ENCODE data around the gene SPOUT1.

Gene SPOUT1

DNA sequence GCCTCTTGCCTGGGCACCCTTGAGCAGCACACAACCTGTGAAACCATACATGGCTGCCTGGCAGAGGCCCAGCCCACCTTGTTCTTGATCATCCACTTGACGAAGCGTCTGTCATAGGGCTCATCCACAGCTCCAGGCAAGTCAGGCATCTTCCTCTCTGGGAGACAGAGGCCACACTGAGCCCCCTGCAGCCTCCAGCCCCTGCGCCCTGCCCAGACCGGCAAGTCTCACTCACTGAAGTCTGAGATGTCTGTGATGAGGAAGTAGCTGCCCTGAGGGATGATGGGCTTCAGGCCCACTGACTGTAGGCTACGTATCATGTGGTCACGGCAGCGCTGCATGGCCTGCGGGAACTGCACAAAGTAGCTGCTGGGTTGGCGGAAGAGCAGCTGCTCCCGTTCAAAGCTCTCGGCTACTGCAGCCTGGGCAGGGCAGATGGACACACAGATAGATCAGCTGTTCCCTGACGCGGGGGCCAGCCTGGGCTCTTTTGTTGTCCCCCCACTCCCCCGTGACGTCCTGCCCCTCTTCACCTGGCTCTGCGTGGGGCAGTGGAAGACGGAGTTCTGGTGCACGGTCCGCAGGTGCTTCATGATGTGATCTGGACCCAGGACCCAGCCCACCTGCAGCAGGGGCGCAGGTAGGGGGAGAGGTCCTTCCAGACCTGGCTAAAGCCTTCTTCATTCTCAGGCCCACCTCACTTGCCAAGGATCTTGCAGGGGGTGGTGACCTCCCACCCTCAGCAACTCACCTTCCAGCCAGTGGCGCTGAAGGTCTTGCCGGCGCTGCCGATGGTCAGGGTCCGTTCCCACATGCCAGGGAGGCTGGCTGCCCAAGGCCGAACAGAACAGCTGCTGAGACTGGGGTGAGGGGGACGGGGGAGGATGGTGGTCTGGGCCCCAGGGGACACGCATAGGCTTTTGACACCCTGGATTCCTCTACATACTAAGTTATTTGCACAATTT lies 5.9 kb upstream of the SPOUT1 start:
- no peak for DNase-seq

DNA sequence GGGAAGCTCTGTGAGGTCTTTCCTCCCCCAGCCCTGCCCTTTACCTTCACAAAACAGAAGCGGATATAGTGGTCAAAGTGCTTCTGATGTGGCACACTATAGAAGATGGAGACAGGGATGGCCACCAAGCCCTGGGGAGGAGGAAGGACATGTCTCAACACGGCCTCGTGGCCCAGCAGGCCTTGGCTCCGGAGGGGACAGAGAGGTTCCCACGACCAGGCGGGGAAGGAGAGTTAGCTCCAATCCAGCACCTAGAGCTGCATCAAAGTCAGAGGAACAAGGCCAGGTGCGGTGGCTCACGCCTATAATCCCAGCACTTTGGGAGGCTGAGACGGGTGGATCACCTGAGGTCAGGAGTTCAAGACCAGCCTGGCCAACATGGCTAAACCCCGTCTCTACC lies 4.1 kb upstream of the SPOUT1 start:
- no peak for DNase-seq

DNA sequence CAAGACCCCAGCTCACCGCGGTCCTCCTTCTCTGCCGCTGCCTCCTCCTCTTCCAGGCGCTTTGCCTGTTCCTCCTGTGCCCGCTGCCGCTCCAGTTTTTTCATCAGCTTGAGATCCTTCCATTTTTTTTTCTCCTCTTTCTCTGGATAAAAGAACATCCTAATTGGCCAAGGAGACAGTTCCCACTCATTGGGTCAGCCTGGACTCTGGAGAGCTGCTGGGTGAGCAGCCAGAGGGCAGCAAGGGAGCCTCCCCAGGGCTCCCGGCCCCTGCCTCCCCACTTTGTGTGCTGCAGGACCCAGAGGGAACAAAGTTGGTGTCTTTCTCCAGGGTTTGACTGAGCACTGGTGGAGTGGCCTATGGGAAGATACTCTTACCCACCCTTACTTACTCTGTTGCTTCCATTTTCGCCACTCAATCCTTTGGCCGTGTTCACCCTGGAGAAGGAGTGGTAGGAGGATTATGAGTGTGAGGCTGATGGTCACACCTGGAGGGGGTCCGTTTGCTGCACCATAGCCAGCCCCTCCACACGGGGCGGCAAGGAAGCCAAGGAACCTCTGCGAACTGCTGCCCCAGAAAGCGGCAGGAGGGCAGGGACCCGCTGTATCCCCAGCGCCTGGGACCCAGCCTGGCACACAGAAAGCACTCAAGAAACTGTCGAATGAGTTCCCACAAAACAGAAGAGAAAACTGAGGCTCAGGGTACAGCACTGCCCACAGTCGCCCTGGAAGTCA lies 708 bp downstream of the SPOUT1 start:
- DNase-seq = peak; percentile 19

DNA sequence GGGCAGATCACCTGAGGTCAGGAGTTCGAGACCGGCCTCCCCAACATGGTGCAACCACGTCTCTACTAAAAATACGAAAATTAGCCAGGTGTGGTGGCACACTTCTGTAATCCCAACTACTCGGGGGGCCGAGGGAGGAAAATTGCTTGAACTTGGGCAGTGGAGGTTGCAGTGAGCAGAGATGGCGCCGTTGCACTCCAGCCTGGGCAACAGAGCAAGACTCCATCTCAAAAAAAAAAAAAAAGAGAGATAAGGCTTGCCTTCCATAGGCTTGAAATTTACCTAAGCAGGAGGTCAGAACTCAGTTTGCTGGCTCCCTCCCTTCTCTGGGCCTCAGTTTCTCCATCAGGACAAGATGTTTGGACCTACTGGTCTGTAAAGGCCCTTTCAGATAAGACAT lies 1.3 kb downstream of the SPOUT1 start:
- DNase-seq = no peak

DNA sequence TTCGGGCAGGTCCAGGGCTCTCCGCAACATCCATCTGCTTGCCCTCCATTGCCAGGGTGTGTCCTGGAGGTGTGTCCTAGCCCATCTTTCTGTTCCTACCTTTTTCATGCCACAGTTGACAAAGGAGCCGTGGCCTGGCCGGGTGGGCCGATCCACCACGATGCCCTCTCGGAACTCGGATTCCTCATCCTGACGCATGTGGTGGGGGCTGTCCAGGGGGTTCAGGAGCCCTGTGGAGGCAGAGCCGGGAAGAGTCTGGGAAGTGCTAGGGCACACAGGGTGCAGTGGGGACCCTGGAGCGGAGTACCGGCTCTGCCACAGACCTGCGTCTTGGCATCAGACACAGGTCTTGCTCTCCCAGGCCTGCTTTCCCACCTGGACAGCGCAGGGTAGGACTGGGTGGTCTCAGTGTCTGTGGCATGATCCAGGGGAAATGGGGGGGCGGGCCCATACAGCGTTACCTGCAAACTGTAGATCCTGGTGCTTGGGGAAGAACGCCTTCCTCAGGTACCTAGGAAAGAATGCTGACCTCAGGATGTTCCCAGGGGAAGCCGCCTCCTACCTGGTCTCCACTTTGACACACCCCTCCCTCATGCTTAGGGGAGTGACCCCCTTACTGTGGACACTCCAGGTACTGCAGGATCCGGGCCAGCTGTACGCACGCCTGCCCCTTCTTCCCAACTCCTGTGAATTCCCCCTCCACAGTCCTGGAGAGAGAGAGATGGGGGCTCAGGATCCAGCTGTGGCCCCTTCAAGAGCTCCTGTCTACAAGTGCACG lies 3.5 kb downstream of the SPOUT1 start:
- DNase-seq = no peak

DNA sequence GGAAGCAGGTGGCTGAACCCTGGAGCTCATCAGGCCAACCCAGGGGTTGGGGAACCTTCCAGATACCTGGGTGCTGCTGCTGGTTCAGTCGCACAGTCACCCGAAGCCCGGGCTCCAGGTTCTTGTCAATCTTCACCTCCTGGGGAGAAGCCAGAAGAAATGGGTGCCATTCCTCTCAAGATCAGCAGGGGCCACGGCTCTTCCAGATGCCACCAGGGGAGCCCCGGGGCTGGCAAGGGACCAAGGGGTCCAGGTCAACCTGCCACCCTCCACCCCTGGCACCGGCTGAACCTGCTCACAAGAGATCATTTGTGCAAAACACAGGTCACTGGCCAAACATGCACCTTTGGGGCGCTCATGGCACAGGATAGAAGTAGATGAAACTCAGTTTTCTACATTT lies 4.7 kb downstream of the SPOUT1 start:
- no peak for DNase-seq

DNA sequence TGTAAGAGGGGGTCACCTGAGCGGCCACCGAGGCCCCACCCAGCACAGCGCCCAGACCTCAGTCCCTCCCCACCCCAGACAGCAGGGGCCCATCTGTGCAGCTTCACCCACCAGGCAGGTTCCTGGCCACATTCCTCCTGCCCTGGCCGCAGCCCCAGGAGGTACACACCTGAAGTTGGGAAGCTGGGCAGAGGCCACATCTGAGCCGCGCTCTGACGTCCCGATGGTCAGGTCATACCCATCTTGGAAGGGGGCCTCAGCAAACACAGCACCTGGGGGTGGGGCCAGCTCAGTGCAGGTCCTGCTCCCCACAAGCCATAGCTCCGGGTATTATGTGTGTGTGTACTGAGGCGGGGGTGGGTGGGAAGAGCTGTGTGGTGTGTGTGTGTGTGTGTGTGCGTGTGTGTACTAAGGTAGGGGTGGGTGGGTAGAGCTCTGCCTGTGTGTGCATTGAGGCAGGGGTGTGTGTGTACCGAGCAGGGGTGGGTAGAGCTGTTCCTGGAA lies 5.6 kb downstream of the SPOUT1 start:
- DNase-seq = no peak

DNA sequence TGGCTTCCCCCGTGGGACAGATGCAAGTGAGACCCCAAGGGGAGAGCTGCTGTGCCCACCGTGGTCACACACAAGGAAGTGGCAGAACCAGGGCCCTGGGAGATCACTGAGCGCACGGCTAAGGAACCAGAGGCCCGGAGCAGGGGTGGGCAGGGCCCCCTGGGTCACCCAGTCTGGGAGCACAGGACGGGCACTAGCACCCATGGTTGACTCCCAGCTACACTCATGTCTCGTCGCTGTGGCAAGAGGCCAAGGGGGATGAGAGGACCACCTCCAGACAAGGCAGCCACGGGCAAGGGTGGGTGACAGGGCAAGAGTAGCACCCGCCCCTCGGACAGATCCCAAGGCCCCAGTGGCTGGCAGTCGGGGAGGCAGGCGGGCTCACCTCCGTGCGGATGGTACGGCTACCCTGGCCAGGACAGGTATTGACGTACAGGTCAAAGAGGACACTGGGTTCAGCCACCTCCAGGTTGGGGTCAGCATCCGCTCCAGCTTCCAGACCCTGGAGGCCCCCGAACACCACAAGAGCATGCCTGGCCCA lies 6.2 kb downstream of the SPOUT1 start:
- no peak for DNase-seq

DNA sequence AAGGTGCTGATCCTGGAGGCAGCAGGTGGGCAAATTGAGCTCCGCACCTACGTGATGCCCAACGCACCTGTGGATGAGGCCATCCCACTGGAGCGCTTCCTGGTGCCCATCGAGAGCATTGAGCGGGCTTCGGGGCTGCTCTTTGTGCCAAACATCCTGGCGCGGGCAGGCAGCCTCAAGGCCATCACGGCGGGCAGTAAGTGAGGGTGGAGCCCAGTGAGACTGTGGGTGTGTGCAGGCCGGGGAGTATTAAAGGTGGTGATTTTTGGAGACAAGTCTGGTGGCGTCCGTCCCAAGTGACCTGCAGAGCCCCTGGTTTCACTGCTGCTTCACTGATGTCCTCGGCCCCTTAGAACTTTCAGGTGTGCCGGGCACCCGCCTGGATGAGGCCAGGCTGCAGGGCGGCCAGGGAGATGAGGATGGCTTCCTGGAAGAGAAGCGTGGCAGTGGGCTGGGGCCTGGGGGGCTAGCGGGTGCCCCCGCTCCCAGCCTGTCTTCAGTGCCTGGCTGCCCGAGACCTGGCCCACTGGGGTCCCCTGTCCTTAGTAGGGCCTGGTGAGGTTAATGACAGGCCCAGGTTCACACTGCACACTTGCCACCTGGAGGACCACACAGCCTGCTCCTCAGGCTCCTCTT lies 7.1 kb downstream of the SPOUT1 start:
- DNase-seq = no peak

DNA sequence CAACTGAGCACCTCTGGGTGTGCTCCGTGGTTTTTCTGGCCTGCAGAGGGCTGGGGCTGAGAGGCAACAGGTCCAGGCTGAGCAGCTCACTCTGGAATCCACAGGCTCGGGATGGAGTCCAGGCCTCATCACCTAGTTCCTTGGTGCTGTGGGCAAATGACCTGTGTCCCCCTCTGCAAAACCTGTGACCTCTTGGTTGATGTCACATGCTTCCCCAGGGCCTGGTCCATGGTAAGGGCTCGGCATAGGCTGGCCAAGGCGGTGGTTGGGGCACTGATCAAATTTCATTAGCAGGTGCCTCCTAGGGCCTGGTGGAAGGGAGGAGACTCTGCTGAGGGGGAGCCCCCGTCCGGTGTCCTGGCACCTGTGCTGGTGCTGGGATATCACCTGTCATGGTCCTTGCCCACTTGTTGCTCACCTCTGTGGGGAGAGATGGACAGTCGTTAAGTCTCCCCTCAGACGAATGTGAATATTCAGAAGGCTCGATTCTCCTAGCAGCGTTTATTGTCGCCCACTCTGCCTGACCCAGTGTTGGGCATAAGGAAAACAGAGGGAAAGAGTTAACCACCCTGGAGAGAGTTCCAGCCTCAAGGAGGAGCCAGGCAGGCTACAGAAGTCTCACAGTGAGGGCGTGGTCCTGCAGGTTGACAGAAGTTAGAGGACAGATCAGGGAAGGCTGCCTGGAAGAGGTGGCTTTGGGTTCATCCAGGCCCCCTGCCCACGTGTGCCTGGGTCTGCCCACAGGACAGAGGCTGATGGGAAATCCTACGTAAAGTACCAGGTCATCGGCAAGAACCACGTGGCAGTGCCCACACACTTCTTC lies 7.8 kb downstream of the SPOUT1 start:
- DNase-seq = no peak

DNA sequence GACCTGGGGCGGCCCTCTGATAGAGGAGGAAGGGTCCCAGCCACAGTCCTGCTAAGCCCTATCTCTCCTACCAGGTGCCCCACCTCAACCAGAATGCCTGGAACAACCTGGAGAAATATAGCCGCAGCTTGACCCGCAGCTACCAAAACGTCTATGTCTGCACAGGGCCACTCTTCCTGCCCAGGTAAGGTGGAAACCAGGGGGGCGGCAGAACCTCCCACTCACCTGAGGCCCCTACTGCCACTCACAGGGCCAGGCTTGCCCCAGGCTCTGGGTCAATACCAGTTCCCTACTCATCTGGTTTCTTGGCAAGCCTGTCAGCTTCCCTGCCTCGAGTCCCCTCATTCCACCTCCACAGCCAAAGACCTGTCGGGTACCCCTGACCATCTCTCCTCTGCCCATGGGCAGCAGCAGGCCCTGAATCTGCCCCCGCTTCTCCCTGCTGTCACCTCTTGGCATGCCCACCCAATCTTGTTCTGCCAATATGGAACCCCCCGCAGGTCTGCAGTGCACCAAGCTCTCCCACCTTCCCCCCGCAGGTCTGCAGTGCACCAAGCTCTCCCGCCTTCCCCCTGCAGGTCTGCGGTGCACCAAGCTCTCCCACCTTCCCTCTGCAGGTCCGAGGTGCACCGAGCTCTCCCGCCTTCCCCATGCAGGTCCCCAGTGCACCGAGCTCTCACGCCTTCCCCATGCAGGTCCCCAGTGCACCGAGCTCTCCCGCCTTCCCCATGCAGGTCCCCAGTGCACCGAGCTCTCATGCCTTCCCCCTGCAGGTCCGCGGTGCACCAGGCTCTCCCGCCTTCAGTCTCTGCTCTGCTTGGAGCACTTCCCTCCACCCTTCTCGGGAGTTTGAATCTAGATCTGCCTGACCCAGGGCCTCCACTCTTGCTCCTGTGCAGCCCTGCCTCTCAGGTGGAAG lies 8.7 kb downstream of the SPOUT1 start:
- no peak for DNase-seq

DNA sequence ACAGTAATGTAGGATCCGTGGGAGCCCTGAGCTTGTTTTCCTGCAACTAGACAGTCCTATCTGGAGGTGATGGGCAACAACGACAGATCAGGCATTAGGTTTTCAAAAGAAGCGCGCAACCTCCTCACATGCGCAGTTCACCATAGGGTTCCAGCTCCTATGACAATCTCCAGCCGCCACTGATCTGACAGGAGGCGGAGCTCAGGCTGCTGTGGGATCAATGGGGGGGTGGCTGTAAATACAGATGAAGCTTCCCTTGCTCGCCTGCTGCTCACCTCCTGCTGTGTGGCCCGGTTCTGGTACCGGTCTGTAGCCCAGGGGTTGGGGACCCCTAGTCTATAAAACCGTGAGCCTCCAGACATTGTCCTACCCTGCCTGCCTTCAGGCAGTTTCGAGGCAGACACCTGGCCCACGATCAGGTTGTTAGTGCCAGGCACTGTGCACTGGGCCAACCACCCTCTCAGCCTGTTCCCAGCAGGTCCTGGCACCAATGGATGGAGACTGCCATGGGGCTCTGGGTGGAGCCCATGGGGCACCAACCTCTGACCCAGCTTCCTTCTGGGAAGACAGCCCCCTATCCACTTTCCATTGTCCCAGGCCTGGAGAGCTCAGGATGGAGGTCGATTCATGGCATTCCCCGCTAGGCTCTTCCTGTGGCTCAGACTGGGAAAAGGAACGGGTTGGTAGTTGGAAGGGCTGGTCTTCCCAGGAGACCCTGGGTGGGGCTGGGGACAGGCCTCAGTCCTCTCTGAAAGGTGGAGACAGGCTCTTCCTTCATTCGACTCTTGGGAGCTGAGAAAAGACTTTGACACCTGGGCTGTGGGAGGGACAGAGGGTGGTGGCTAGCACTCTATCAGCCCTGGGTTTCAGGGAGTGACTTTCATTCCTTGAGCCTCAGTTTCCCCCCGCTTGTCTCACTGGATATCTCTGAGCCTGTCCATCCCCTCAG lies 9.6 kb downstream of the SPOUT1 start:
- peak; percentile 51 for DNase-seq

DNA sequence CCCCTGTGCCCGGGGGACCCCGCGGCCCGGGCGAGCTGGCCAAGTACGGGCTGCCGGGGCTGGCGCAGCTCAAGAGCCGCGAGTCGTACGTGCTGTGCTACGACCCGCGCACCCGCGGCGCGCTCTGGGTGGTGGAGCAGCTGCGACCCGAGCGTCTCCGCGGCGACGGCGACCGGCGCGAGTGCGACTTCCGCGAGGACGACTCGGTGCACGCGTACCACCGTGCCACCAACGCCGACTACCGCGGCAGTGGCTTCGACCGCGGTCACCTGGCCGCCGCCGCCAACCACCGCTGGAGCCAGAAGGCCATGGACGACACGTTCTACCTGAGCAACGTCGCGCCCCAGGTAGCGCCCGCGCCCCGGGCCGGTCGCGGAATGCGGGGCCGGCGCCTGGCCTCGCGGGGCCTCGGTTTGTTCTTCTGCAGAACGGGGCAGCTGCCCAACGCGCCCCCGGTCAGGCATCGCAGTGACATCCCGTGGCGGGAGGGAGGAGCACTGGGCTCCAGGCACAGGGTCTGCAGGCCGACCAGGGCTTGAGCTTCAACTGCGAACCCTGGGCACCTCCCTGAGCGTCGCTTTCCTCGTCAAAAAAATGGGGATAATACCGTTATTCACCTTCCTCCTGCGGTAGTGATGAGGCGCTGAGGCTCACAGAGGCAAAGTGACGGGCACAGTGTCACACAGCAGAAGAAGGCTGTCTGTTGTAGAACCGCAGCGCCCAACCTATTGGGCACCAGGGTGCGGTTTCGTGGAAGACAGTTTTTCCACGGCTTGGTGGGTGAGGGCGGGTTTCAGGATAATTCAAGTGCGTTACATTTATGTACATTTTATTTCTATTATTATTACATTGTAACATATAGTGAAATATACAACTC lies 10.5 kb downstream of the SPOUT1 start:
- DNase-seq = peak; percentile 59

DNA sequence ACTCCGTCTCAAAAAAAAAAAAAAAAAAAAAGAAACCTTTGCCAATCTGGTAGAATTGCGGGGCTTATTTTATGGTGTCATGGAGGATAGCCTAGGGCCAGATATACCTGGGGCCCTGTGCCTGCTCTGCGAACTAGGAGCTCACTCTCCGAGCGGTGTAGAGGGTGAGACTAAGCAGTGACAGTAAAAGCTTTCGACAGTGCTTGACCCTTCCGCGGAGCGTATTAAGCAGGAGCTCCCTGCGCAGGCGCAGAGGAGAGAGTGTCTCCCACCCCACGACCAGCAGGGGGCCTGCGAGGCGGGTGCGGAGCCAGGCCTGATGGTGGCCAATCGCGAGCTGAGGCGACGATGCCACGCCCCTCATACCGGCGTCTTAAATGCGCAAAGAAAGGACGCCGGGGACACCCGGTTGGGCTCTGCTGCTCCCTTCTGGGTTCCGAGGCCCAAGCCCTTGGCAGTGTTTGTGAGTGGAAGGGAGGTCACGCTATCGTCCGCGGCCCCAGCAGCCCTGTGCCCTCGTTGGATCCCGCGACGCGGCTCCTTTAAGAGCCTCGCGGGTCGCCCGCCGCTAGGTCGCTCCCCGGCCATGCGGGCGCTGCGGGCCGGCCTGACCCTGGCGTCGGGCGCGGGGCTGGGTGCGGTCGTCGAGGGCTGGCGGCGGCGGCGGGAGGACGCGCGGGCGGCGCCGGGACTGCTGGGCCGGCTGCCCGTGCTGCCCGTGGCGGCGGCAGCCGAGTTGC lies 11.3 kb downstream of the SPOUT1 start, which contains the start of gene ENDOG:
Gene ENDOG, plus strand, starts transcription at position 402 of the 740 bp plus-strand sequence. Its CDS starts 185 bp downstream, at position 587.
- DNase-seq = peak; percentile 99

DNA sequence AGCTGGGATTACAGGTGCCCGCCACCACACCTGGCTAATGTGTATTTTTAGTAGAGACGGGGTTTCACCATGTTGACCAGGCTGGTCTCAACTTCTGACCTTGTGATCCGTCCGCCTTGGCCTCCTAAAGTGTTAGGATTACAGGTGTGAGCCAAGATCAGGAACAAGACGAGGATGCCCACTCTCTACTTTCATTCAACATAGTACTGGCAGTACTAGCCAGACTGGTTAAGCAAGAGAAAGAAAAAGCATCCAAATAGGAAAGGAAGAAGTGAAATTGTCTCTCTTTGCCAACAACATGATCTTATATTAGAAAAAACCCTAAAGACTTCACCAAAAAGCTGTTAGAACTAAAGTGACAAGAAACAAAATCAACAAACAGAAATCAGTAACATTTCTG lies 18.7 kb downstream of the SPOUT1 start:
- DNase-seq = no peak

DNA sequence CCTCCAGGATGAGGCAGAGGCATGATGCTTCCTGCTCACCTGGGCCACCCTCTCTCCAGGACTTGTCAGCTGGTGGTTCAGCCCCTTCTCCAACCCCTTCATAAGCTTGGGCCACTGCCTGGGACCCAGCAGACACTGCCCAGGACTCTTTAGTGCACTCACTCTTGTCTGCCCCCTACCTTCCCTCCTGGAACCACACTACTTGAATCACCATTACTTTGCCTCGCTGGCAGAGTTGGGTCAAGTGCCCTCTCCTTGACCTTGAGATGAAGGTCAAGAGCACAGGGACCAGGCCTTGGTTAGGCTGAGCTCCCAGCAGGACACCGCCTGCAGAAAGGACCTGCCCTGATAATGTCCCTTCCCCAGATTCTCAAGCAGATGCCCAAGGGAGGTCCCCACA lies 19.8 kb downstream of the SPOUT1 start:
- no peak for DNase-seq

DNA sequence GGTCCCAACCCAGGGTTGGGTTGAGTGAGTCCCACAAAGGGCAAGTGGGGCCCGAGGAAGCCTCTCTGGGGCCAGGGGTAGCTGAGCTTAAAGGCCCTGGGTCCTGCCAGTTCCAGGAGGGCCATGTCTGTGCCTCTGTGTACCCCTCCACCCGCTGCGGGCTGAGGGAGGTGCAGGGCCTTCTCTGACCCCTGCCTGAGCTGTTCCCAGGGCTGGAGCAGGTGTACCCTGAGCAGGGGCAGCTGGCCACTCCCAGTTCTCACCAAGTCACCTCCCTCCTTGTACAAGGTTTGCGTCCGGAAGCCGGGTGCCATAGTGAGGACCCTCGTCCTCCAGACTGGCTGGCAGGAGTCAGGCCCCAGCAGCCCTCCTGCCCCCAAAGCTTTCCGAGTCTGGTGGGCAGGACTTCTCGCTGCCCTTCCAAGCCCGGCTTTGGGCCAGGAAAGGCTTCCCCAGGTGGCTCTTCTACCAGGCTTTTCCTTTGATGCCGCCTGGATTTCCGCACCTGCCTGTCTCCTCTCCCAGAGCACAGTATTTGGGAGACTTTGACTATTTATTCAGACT lies 20.5 kb downstream of the SPOUT1 start:
- no peak for DNase-seq

All from hematopoietic multipotent progenitor cell treated with erythropoietin and hydrocortisone succinate and interleukin-3 and kit ligand, for 6 days (in vitro differentiated cells).